GM12878 (cell line): ENCODE results near the gene PPID. TPM values are rescaled to one million over a fixed set of nuclear protein-coding genes. Genes with fewer than 3 reads are reported as not detected.

Experiments
- ATAC-seq: fragments of 200-7000 bp; cut with Tn5 transposase; 3 replicates; pipeline ENCODE4 v1.9.1; 2020; ENCODE audit warnings: mild to moderate bottlenecking, moderate library complexity
- BruUV-seq: library from RNA; stranded (reverse); fragments of 400-500 nt; replicated peaks from 2 replicates; lab custom pipeline; 2021; lab: Mats Ljungman, UMichigan
- CTCF ChIA-PET: fragments of 300-600 bp; sonication (Branson Sonifier 250); formaldehyde crosslinking; extraction: SDS; loops from one replicate; lab custom pipeline; 2021; ENCODE audit warnings: inconsistent platforms; lab: Yijun Ruan, JAX
- POLR2A ChIA-PET: fragments of 350-600 bp; formaldehyde crosslinking; extraction: SDS; loops from one replicate; lab custom pipeline; 2021; ENCODE audit warnings: inconsistent platforms; lab: Charles Lee
- RAD21 ChIA-PET: fragments of 300-600 bp; sonication (Branson Sonifier 250); formaldehyde crosslinking; loops from one replicate; lab custom pipeline; 2023; ENCODE audit warnings: antibody characterized with exemption; ENCODE audit not compliant: unreplicated experiment; lab: Charles Lee
- SMC1A ChIA-PET: fragments of 300-600 bp; sonication (Branson Sonifier 250); formaldehyde crosslinking; loops from one replicate; lab custom pipeline; 2023; ENCODE audit not compliant: unreplicated experiment, uncharacterized antibody; lab: Charles Lee
- DNase-seq: peaks from one replicate; pipeline ENCODE4 v3.0.0-alpha.2; 2011; ENCODE audit warnings: low read depth, low spot score
- FAIRE-seq: peaks from 3 replicates; lab custom pipeline; 2011; peaks lifted over from hg19 to GRCh38; lab: Jason Lieb, UNC
- H2AFZ ChIP-seq: 2 replicates; pipeline ENCODE4 v1.6.0; 2011; ENCODE audit warnings: low read depth, low read length, control low read depth; ENCODE audit not compliant: control insufficient read depth
- H3K27ac ChIP-seq: 2 replicates; pipeline ENCODE4 v1.5.1; 2011; ENCODE audit warnings: control low read depth; ENCODE audit not compliant: control insufficient read depth, insufficient read depth
- H3K27me3 ChIP-seq, 2 experiments: replicated peaks in 1 of 2; 2 replicates each; pipeline versions ENCODE4 v1.6.0 to v1.6.1; 2011; ENCODE audit warnings: low read length in 1 of 2; ENCODE audit not compliant: control insufficient read depth in 2 of 2, insufficient read depth in 2 of 2
- H3K36me3 ChIP-seq, 2 experiments: 2 replicates each; pipeline ENCODE4 v1.5.1; 2011; ENCODE audit warnings: low read length in 1 of 2; ENCODE audit not compliant: control insufficient read depth in 2 of 2, insufficient read depth in 2 of 2
- H3K4me1 ChIP-seq: 2 replicates; pipeline ENCODE4 v1.6.1; 2011; ENCODE audit warnings: mild to moderate bottlenecking, low read length, moderate library complexity, mixed read lengths; ENCODE audit not compliant: control insufficient read depth, insufficient read depth
- H3K4me2 ChIP-seq: 2 replicates; pipeline ENCODE4 v1.6.0; 2011; ENCODE audit warnings: control low read depth; ENCODE audit not compliant: control insufficient read depth, insufficient read depth
- H3K4me3 ChIP-seq: fragments of 200-600 bp; sonication (generic); 2 replicates; pipeline ENCODE4 v1.5.1; 2016
- H3K79me2 ChIP-seq: 2 replicates; pipeline ENCODE4 v1.6.0; 2011; ENCODE audit warnings: low read length; ENCODE audit not compliant: control insufficient read depth, insufficient read depth
- H3K9ac ChIP-seq: 2 replicates; pipeline ENCODE4 v1.8.0; 2011; ENCODE audit warnings: low read length, control low read depth, mixed read lengths; ENCODE audit not compliant: control insufficient read depth, insufficient read depth
- H3K9me3 ChIP-seq: replicated peaks from 3 replicates; pipeline ENCODE4 v1.5.1; 2011; ENCODE audit warnings: mild to moderate bottlenecking, low read length; ENCODE audit not compliant: control insufficient read depth, insufficient read depth
- H4K20me1 ChIP-seq: 2 replicates; pipeline ENCODE4 v1.6.0; 2011; ENCODE audit not compliant: control insufficient read depth, insufficient read depth
- CBX5 ChIP-seq: sonication (generic); IDR thresholded peaks from 2 replicates; pipeline ENCODE4 v1.6.1; 2016; ENCODE audit warnings: low read depth, moderate library complexity, mild to moderate bottlenecking, inconsistent platforms
- DPF2 ChIP-seq: fragments of 450-650 bp; IDR thresholded peaks from 2 replicates; pipeline ENCODE4 v1.6.1; 2017; ENCODE audit warnings: mild to moderate bottlenecking
- FOXM1 ChIP-seq: IDR thresholded peaks from 2 replicates; pipeline ENCODE4 v1.6.1; 2012; ENCODE audit warnings: low read depth, mild to moderate bottlenecking, inconsistent platforms, low read length, moderate library complexity
- KDM1A ChIP-seq: fragments of 200-600 bp; sonication (generic); IDR thresholded peaks from 2 replicates; pipeline ENCODE4 v1.6.1; 2016; ENCODE audit warnings: borderline replicate concordance
- MTA2 ChIP-seq: fragments of 450-650 bp; IDR thresholded peaks from 2 replicates; pipeline ENCODE4 v1.6.1; 2016; ENCODE audit warnings: low read depth, mild to moderate bottlenecking, moderate library complexity
- MYC ChIP-seq: IDR thresholded peaks from 2 replicates; pipeline ENCODE4 v1.6.1; 2011; ENCODE audit warnings: mild to moderate bottlenecking, low read length, moderate library complexity, inconsistent platforms; ENCODE audit not compliant: insufficient read depth, insufficient replicate concordance, insufficient read length, severe bottlenecking
- NBN ChIP-seq: fragments of 450-650 bp; IDR thresholded peaks from 2 replicates; pipeline ENCODE4 v1.6.1; 2016
- RFX5 ChIP-seq: IDR thresholded peaks from 2 replicates; pipeline ENCODE4 v1.6.1; 2011; ENCODE audit warnings: low read depth, low read length, improper control_type of control experiment
- SP1 ChIP-seq: IDR thresholded peaks from one replicate; pipeline ENCODE4 v1.6.1; 2011; ENCODE audit warnings: low read depth, low read length
- SRF ChIP-seq, 2 experiments: IDR thresholded peaks; 2 replicates each; pipeline ENCODE4 v1.6.1; 2011; ENCODE audit warnings: low read depth in 2 of 2, low read length in 2 of 2, mild to moderate bottlenecking in 1 of 2, moderate library complexity in 1 of 2
- YBX1 ChIP-seq: fragments of 450-650 bp; IDR thresholded peaks from 2 replicates; pipeline ENCODE4 v1.6.1; 2016; ENCODE audit warnings: antibody characterized with exemption
- ZBED1 ChIP-seq: IDR thresholded peaks from 2 replicates; pipeline ENCODE4 v1.6.1; 2016; ENCODE audit warnings: borderline replicate concordance
- ZBTB4 ChIP-seq: fragments of 450-650 bp; formaldehyde crosslinking; IDR thresholded peaks from 2 replicates; pipeline ENCODE4 v1.4.0; 2022; ENCODE audit warnings: mild to moderate bottlenecking, moderate library complexity
- WGBS: methylation state at CpG from one replicate; pipeline ENCODE4 v1.1.6; 2016; ENCODE audit warnings: low lambda C conversion rate; ENCODE audit not compliant: insufficient replicate concordance, insufficient coverage; ENCODE audit errors: missing lambda C conversion rate; 5-methylcytosine and 5-hydroxymethylcytosine counted together
- in situ Hi-C: fragments of 300-500 bp; cut with MboI; formaldehyde crosslinking; loops from 9 replicates; pipeline ENCODE4 v1.14.3; 2018; ENCODE audit warnings: mixed read lengths
- intact Hi-C: fragments of 100-400 bp; cut with micrococcal nuclease; formaldehyde crosslinking; loops from one replicate; pipeline ENCODE4 v1.14.2; 2022; ENCODE audit not compliant: unreplicated experiment
- polyA plus RNA-seq, 11 experiments: library from polyadenylated mRNA; depleted of rRNA in 4 of 11; unstranded in 6 of 11; stranded (reverse) in 5 of 11; fragments of >200 nt; fragmentation: Nextera tagmentation in 4 of 11; fragmentation: Illumina TruSeq in 1 of 11; extraction: Ambion mirVana in 4 of 11; extraction: Trizol in 1 of 11; gene quantifications; 1 replicate in 1 of 11; 2 replicates in 10 of 11; pipeline versions ENCODE4 v1.2.1 to v1.2.3, GENCODE V29; 2011 to 2016; ENCODE audit warnings: inconsistent platforms in 2 of 11, missing spikeins in 2 of 11, low read depth in 1 of 11
- total RNA-seq, 4 experiments: library from RNA; depleted of rRNA in 3 of 4; stranded (reverse); fragments of >200 nt in 3 of 4; fragmentation: Illumina TruSeq in 1 of 4; extraction: Trizol in 1 of 4; gene quantifications; 2 replicates each; pipeline versions ENCODE4 v1.2.1 to v1.2.3, GENCODE V29; 2013 to 2021

The PPID gene
- total and polyA plus RNA-seq, 10 of the 15 experiments (the other 5 are each of a cell fraction or from before 2014, with no cell fraction given), result 21.9 to 64.3 (median 39.5) TPM

GRCh38 chr4:158704274-158704673 lies 18.9 kb downstream of the PPID start:
- H3K9ac ChIP-seq, result no peak overlapping the region
- in situ Hi-C loops, result no loop called here
- 96% methylated on average over 4 of the region's 4 CpGs for WGBS
- H3K4me1 ChIP-seq, result no peaks in the 10 kb centered on the region
- DNase-seq, result no peak
- H3K27me3 ChIP-seq, result no peaks in the 10 kb centered on the region
- RAD21 ChIA-PET, result no interaction called here
- peaks cover 0 to 12% of the 10 kb centered on the region in 2 experiments; a peak in 1 of 4 replicates for H3K36me3 ChIP-seq
- H3K4me3 ChIP-seq, result no peak overlapping the region
- FAIRE-seq, result no peak
- no peak for ATAC-seq
- POLR2A ChIA-PET, result no interaction called here
- TF ChIP-seq NBN (no peak), DPF2 (no peak), SP1 (no peak), MTA2 (no peak), MYC (no peak), FOXM1 (no peak), RFX5 (no peak), KDM1A (no peak), SRF (IDR thresholded peaks at IDR 0.05; ENCODE audit: low read depth in 2 of 2, low read length in 2 of 2) (no peak)
- H2AFZ ChIP-seq, result no peak overlapping the region
- SMC1A ChIA-PET, result no interaction called here
- no peaks in the 10 kb centered on the region for H3K9me3 ChIP-seq
- no peak overlapping the region for H3K27ac ChIP-seq
- BruUV-seq, result no TSS peak
- intact Hi-C loops, result no loop called here
- no peaks in the 10 kb centered on the region for H4K20me1 ChIP-seq
- no peaks in the 10 kb centered on the region for H3K79me2 ChIP-seq
- no peak overlapping the region for H3K4me2 ChIP-seq
- CTCF ChIA-PET, result interaction anchor here (0.9 kb wide), 1 partner anchor 38 kb away, joined by 3 read pairs; no protein-coding TSS in a partner anchor

GRCh38 chr4:158688813-158689212 lies 34.4 kb downstream of the PPID start:
- DNase-seq (no peak), ATAC-seq (no peak), FAIRE-seq (no peak)
- in situ Hi-C loops, result no loop called here
- H3K9me3 ChIP-seq, result no peaks in the 10 kb centered on the region
- no peak overlapping the region for H3K4me2 ChIP-seq
- no peak overlapping the region for H3K9ac ChIP-seq
- POLR2A ChIA-PET, result interaction anchor here (0.7 kb wide), 1 partner anchor 329 kb away, joined by 4 read pairs; no protein-coding TSS in a partner anchor
- BruUV-seq, result no TSS peak
- H3K27ac ChIP-seq, result no peak overlapping the region
- CTCF ChIA-PET, result no interaction called here
- intact Hi-C loops, result no loop called here
- H2AFZ ChIP-seq, result no peak overlapping the region
- no peaks in the 10 kb centered on the region for H3K27me3 ChIP-seq
- WGBS, result 63% methylated on average over 1 of the region's 1 CpG
- SMC1A ChIA-PET, result no interaction called here
- RAD21 ChIA-PET, result no interaction called here
- no peaks in the 10 kb centered on the region for H3K79me2 ChIP-seq
- no peak overlapping the region for H3K4me3 ChIP-seq
- H4K20me1 ChIP-seq, result no peaks in the 10 kb centered on the region
- no peaks in the 10 kb centered on the region for H3K4me1 ChIP-seq
- no peaks in the 10 kb centered on the region; a peak in 1 of 4 replicates for H3K36me3 ChIP-seq
- TF ChIP-seq YBX1 (no peak), CBX5 (no peak), ZBED1 (no peak), ZBTB4 (CRISPR knock-in tag) (no peak)
